HG02571 (cell line): ENCODE measurements around the gene HSD17B7.

Experiments
- ATAC-seq: cut with Tn5 transposase; IDR thresholded peaks from one replicate; pipeline ENCODE4 v1.9.1; 2021; ENCODE audit warnings: mild to moderate bottlenecking, moderate library complexity; ENCODE audit not compliant: unreplicated experiment

Gene HSD17B7

DNA sequence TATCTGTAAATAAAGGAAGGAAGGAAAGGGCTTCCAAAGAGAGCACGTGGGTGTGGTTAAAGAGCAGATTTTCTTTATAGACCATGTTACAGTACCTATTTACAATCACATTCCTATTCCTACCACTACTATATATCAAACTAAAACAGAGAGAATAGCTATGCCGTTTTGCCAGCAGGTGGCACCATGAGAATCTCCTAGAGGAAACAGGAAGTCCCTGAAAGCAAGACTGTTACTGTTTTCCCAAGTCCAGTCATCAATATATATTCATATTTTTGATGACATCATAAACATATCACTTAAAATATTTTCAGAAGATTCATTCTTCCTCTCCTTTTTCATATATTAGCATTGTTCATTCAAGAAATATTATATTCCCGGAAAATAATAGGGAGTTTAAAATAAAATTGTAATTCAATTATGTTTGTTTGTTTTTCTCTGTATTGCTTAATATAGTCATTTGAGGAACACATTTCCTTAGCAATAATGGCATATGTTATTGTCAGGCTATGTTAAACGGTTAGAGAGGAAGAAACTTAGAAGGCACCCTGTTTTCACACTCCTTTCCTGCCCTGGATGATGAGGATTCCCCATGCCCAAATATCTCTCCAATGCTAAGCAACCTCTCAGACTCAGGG, 63.9 kb downstream of the HSD17B7 start:
- no peak for ATAC-seq

GRCh38 chr1:162855461-162856150, 65.1 kb downstream of the HSD17B7 start:
- no peak for ATAC-seq

DNA sequence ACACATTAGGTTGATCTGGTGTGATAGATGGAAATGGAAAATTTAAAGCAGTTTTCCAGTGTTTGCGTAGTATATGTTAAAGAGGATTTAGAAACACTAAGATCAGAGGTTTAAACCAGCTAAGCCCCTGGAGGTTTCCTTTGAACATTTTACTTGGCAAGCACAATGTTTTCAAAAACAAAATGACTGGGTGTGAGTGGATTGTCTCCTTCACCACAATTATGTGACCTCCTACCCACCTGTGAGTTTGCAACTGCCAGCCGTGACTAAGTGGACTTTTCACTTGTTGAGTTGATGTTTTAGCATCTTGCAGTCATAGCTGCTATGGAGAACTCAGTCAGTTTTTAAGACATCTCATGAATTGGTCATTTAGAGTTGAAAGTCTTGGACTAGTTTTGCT, 65.8 kb downstream of the HSD17B7 start:
- no peak for ATAC-seq

DNA sequence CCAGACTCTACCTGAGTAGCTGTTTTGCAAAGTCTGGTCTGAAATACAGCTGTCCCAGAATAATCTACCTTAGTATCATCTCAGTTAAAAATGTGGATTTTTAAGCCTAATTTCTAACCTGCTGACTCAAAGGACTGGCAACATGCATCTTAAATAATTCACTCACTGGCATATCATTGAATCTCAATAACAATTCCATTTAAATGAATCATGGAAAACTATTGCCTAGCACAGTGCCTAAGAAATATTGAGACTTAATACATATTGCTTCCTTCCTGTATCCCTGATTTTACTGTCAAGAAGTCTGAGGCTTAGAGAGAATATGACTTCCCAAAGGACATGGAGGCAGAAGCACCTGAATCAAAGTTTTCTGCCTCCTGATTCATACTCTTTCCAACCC, 67.3 kb downstream of the HSD17B7 start:
- no peak for ATAC-seq

DNA sequence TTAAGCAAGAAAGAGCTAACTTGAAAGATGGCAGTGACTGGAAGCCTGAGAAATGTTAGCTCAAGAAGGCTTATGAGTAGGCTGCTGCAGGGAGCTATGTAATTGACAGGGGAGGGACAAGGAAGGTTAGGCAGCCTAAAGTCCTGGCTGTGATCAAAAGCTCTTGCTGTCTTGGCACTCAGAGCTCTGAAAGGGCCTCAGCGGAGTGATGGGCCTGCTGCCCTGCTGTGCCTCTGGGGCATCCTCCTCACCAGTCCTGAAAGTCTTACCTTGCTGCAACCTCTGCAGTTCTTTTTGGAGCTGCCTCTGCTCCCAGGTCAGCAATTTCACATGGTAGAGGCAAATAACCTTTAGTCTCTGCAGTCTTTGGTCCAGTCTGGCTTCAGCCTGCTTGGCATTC, 68.7 kb downstream of the HSD17B7 start:
- ATAC-seq = no peak

DNA sequence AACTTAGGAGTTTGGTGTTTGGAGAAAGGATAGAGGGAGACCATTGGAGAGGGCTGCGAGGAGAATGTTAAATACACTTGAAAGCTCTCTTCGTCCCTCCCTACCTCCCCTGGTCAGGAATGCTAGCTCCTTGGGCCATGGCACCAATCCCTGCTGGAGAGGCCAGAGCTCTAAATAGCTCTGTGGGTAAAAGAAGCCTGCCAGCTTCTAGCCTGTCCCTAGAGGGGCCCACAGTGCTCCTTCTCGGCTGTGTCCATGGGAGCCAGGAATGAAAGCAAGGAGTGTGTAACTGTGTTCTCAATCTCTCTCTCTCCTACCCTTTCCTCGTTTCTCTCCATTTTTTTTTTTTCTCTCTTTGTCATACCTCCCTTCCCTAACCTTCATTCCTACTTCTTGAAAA, 70.6 kb downstream of the HSD17B7 start, which contains the start of gene CCDC190:
TSS of gene CCDC190 (minus strand) at position 75 of the 400 bp plus-strand sequence. CDS start 1,529 bp downstream, outside the sequence.
- ATAC-seq = no peak

DNA sequence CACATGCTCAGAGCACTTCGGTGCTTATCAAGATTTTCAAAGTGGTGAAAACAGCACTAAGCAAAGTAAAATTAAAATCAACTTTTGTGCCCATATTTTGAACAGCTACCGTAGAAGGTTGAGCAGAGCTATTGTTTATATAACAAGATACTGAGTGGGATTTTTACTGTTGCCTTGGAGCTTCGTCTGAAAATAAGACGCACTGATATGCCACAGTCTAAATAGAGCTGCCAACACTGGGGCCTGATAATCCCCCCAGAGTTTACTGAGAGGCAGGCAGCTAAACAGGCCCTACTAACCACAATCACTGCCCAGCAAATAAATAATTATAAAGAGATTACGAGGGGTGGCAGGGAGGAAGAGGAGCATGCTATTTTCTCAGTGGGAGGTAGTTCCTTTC, 71.1 kb downstream of the HSD17B7 start:
- ATAC-seq = no peak
